Upper lobe of left lung (tissue), 4 donors: Measurements from ENCODE around the gene ANKDD1B.

Source experiments
- EP300 ChIP-seq, 4 donors: sonication (generic); formaldehyde crosslinking; IDR thresholded peaks; one replicate each; pipeline ENCODE4 v1.5.1; 2017; ENCODE audit warnings: antibody characterized with exemption in 4 of 4, control low read depth in 2 of 4
- POLR2A ChIP-seq, 4 donors: fragments of 450-650 bp; IDR thresholded peaks; one replicate each; pipeline ENCODE4 v1.5.1; 2016 to 2017; ENCODE audit warnings: antibody characterized with exemption in 4 of 4, mild to moderate bottlenecking in 2 of 4
- POLR2AphosphoS5 ChIP-seq, 2 donors: sonication (generic); formaldehyde crosslinking; IDR thresholded peaks; one replicate each; pipeline ENCODE4 v1.5.1; 2017; ENCODE audit warnings: antibody characterized with exemption in 2 of 2
- TF ChIP-seq, protein P1 (sequence below), 6 experiments: fragments of 450-650 bp in 4 of 6; fragments of 200-600 bp in 2 of 6; sonication (generic) in 2 of 6; IDR thresholded peaks; one replicate each; pipeline ENCODE4 v1.5.1; 2016 to 2019; ENCODE audit warnings: antibody characterized with exemption in 6 of 6

DNA sequence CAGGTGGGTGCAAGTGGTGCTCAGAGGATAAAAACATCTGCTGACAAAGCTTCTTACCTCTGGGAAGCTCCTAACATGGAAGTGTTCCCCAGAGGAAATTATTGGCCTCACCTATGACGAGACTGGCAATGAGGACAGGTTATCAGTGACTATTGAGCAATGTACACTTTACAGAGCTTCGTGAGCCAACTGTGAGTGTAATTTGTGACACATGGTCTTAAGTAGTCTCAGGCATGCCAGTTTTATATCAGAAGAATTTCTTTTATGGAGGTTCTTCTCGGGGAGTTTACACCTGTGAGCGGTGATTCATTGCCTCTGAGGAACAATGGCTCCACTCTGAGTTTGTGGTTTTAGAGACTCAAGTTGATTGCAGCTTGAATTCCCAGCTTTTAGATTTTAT is 11.3 kb downstream of the ANKDD1B start:
- TF ChIP-seq POLR2A (IDR thresholded peaks at IDR 0.05) (no peak), POLR2AphosphoS5 (IDR thresholded peaks at IDR 0.05) (peak; percentile 34 to 73), EP300 (IDR thresholded peaks at IDR 0.05) (peak in 2 of 4 donors; percentile 34 to 92)
- TF ChIP-seq, protein P1, sequence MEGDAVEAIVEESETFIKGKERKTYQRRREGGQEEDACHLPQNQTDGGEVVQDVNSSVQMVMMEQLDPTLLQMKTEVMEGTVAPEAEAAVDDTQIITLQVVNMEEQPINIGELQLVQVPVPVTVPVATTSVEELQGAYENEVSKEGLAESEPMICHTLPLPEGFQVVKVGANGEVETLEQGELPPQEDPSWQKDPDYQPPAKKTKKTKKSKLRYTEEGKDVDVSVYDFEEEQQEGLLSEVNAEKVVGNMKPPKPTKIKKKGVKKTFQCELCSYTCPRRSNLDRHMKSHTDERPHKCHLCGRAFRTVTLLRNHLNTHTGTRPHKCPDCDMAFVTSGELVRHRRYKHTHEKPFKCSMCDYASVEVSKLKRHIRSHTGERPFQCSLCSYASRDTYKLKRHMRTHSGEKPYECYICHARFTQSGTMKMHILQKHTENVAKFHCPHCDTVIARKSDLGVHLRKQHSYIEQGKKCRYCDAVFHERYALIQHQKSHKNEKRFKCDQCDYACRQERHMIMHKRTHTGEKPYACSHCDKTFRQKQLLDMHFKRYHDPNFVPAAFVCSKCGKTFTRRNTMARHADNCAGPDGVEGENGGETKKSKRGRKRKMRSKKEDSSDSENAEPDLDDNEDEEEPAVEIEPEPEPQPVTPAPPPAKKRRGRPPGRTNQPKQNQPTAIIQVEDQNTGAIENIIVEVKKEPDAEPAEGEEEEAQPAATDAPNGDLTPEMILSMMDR (IDR thresholded peaks at IDR 0.05), result no peak
